Activated B cell treated with CpG ODN at 0.5 μM for 24 hours (primary cell): ENCODE measurements around the gene C1QL1. TPM values are rescaled to one million over a fixed set of nuclear protein-coding genes. Genes with fewer than 3 reads are reported as not detected.

Experiments
- ATAC-seq: fragments of 200-7000 bp; cut with Tn5 transposase; one replicate; pipeline ENCODE4 v1.10.0; 2021; ENCODE audit warnings: low read depth, mild to moderate bottlenecking, moderate library complexity
- CTCF ChIA-PET: fragments of 350-600 bp; sonication (Branson Sonifier 250); formaldehyde crosslinking; loops from one replicate; lab custom pipeline; 2021; ENCODE audit warnings: antibody characterized with exemption; lab: Charles Lee
- POLR2A ChIA-PET: fragments of 350-600 bp; sonication (Branson Sonifier 250); formaldehyde crosslinking; loops from one replicate; lab custom pipeline; 2021; ENCODE audit warnings: antibody characterized with exemption; lab: Charles Lee
- DNase-seq: peaks from one replicate; pipeline ENCODE4 v3.0.0; 2022
- H3K27ac Mint-ChIP-seq: one replicate; pipeline ENCODE4 v1.8.0; 2020; ENCODE audit warnings: mixed read lengths
- H3K27me3 Mint-ChIP-seq: one replicate; pipeline ENCODE4 v1.8.0; 2021; ENCODE audit warnings: mixed read lengths
- H3K36me3 Mint-ChIP-seq: one replicate; pipeline ENCODE4 v1.8.0; 2021; ENCODE audit warnings: low read depth, mixed read lengths
- H3K4me1 Mint-ChIP-seq: one replicate; pipeline ENCODE4 v1.8.0; 2021; ENCODE audit warnings: mixed read lengths
- H3K4me3 Mint-ChIP-seq: one replicate; pipeline ENCODE4 v1.8.0; 2020; ENCODE audit warnings: mild to moderate bottlenecking, mixed read lengths
- H3K9me3 Mint-ChIP-seq: one replicate; pipeline ENCODE4 v1.8.0; 2020; ENCODE audit warnings: mixed read lengths
- CTCF ChIP-seq: fragments of 200-600 bp; IDR thresholded peaks from one replicate; pipeline ENCODE4 v1.8.0; 2022; ENCODE audit warnings: antibody characterized with exemption, mild to moderate bottlenecking
- intact Hi-C: fragments of 100-400 bp; cut with micrococcal nuclease; formaldehyde crosslinking; loops from one replicate; pipeline ENCODE4 v1.15.1; 2024
- total RNA-seq: library from RNA; stranded (reverse); gene quantifications from 2 replicates; pipeline ENCODE4 v1.2.3, GENCODE V29; 2022

The C1QL1 gene
- total RNA-seq, 1 donor from 2014 or later: not detected

GRCh38 chr17:45011767-45012166 is 43.7 kb upstream of the C1QL1 start:
- CTCF ChIA-PET: no interaction called here
- DNase-seq (no peak), ATAC-seq (no peak)
- no peaks in the 10 kb centered on the region for H3K36me3 Mint-ChIP-seq
- H3K4me1 Mint-ChIP-seq: no peaks in the 10 kb centered on the region
- H3K4me3 Mint-ChIP-seq: no peak overlapping the region
- H3K27me3 Mint-ChIP-seq: peaks cover 18% of the 10 kb centered on the region
- POLR2A ChIA-PET: no interaction called here
- intact Hi-C loops: no loop called here
- TF ChIP-seq CTCF: no peak
- no peaks in the 10 kb centered on the region for H3K9me3 Mint-ChIP-seq
- no peak overlapping the region for H3K27ac Mint-ChIP-seq

GRCh38 chr17:45009676-45010467 is 41.8 kb upstream of the C1QL1 start:
- no peaks in the 10 kb centered on the region for H3K9me3 Mint-ChIP-seq
- no peaks in the 10 kb centered on the region for H3K36me3 Mint-ChIP-seq
- H3K4me1 Mint-ChIP-seq: no peaks in the 10 kb centered on the region
- no peak overlapping the region for H3K4me3 Mint-ChIP-seq
- ATAC-seq (no peak), DNase-seq (no peak)
- H3K27ac Mint-ChIP-seq: no peak overlapping the region
- TF ChIP-seq CTCF: no peak
- POLR2A ChIA-PET: no interaction called here
- intact Hi-C loops: no loop called here
- H3K27me3 Mint-ChIP-seq: peaks cover 13% of the 10 kb centered on the region
- CTCF ChIA-PET: no interaction called here

GRCh38 chr17:45008216-45008615 is 40.1 kb upstream of the C1QL1 start:
- no peak for ATAC-seq
- no peak for DNase-seq
- Mint-ChIP-seq H3K4me3 (no peak overlapping the region), H3K4me1 (no peaks in the 10 kb centered on the region), H3K9me3 (no peaks in the 10 kb centered on the region), H3K36me3 (no peaks in the 10 kb centered on the region), H3K27ac (no peak overlapping the region), H3K27me3 (peaks cover 12% of the 10 kb centered on the region)
- no peak for TF ChIP-seq CTCF
- CTCF ChIA-PET: no interaction called here
- intact Hi-C loops: no loop called here
- POLR2A ChIA-PET: no interaction called here

- ChIA-PET CTCF (no interaction called here), POLR2A (no interaction called here)
- DNase-seq (no peak), ATAC-seq (no peak)
- Mint-ChIP-seq H3K4me1 (no peaks in the 10 kb centered on the region), H3K36me3 (no peaks in the 10 kb centered on the region), H3K27ac (no peak overlapping the region), H3K4me3 (no peak overlapping the region), H3K27me3 (peaks cover 11% of the 10 kb centered on the region), H3K9me3 (no peaks in the 10 kb centered on the region)
- intact Hi-C loops: no loop called here
- TF ChIP-seq CTCF: no peak
These were observed 38.9 kb upstream of the C1QL1 start for GRCh38 chr17:45006927-45007461.

GRCh38 chr17:45005700-45006099 is 37.6 kb upstream of the C1QL1 start:
- H3K9me3 Mint-ChIP-seq: no peaks in the 10 kb centered on the region
- no peak for DNase-seq
- H3K27me3 Mint-ChIP-seq: peaks cover 12% of the 10 kb centered on the region
- no peak overlapping the region for H3K4me3 Mint-ChIP-seq
- no peaks in the 10 kb centered on the region for H3K36me3 Mint-ChIP-seq
- no peak for TF ChIP-seq CTCF
- intact Hi-C loops: no loop called here
- CTCF ChIA-PET: no interaction called here
- POLR2A ChIA-PET: no interaction called here
- H3K4me1 Mint-ChIP-seq: no peaks in the 10 kb centered on the region
- H3K27ac Mint-ChIP-seq: no peak overlapping the region
- ATAC-seq: no peak
